Measurements from ENCODE around the gene UBE2K. TPM values are rescaled to one million over a fixed set of nuclear protein-coding genes. Genes with fewer than 3 reads are reported as not detected.
"Not testable (repeated sequence)": the region's sequence is repeated elsewhere in the genome, so short reads cannot be mapped to it uniquely, and the experiment has no call there.

The UBE2K gene
- polyA plus RNA-seq, 3 donors, result 24.2 to 66.8 (median 50.0) TPM

DNA sequence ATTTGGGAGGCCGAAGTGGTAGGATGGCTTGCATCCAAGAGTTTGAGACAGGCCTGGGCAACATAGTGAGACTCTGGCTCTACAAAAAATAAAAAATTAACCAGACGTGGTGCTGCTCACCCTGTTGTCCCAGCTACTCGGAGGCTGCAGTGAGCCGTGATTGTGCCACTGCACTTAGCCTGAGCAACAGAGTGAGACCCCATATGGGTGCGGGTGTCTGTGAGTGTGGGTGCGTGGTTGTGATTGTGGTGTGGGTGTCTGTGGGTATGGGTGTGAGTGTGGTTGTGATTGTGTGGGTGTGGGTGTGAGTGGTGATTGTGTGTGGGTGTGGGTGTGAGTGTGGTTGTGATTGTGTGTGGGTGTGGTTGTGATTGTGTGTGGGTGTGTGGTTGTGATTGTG is 114.6 kb downstream of the UBE2K start:
- H3K79me2 ChIP-seq (ENCODE audit: insufficient read depth, low read length), result no peaks in the 10 kb centered on the region
- no peak overlapping the region for H3K4me2 ChIP-seq (replicated peaks; ENCODE audit: extremely low read depth, low read length, poor library complexity, severe bottlenecking)
- H3K36me3 ChIP-seq (replicated peaks in 1 of 2; ENCODE audit: control insufficient read depth in 1 of 2, insufficient read depth in 2 of 2, low read length in 2 of 2), result no peaks in the 10 kb centered on the region
- DNase-seq, result no peak
- H3K27me3 ChIP-seq (ENCODE audit: control insufficient read depth in 2 of 2, insufficient read depth in 2 of 2, low read length in 2 of 2), result no peaks in the 10 kb centered on the region
- H3K27ac ChIP-seq (ENCODE audit: low read depth in 1 of 2, low read length in 2 of 2), result no peak overlapping the region
- peaks cover 0 to 7% of the 10 kb centered on the region in 2 donors for H3K9me3 ChIP-seq (replicated peaks in 1 of 2; ENCODE audit: control insufficient read depth in 1 of 2, insufficient read depth in 1 of 2, low read length in 2 of 2)
- H3K9ac ChIP-seq (ENCODE audit: insufficient read depth, low read length, poor library complexity, severe bottlenecking), result no peak overlapping the region
- no peaks in the 10 kb centered on the region for H3K4me1 ChIP-seq (ENCODE audit: control insufficient read depth in 1 of 2, insufficient read depth in 2 of 2, low read length in 2 of 2)
- H3K27ac Mint-ChIP-seq, result peak overlapping the region in 1 of 7 donors; percentile 14
- intact Hi-C loops (cut with micrococcal nuclease), result no loop called here
- peaks cover 2% of the 10 kb centered on the region for H3K4me1 Mint-ChIP-seq
- no peaks in the 10 kb centered on the region for H3K36me3 Mint-ChIP-seq
- WGBS (ENCODE audit: insufficient coverage), result 92% methylated on average over 6 of the region's 6 CpGs
- H2AFZ ChIP-seq (ENCODE audit: insufficient read depth, low read depth, low read length, poor library complexity, severe bottlenecking), result no peak overlapping the region
- H3K4me3 ChIP-seq (replicated peaks in 1 of 3; ENCODE audit: low read depth in 2 of 3, low read length in 3 of 3), result no peak overlapping the region
- H4K20me1 ChIP-seq (ENCODE audit: insufficient read depth, low read length), result no peaks in the 10 kb centered on the region
- TF ChIP-seq, protein P1, sequence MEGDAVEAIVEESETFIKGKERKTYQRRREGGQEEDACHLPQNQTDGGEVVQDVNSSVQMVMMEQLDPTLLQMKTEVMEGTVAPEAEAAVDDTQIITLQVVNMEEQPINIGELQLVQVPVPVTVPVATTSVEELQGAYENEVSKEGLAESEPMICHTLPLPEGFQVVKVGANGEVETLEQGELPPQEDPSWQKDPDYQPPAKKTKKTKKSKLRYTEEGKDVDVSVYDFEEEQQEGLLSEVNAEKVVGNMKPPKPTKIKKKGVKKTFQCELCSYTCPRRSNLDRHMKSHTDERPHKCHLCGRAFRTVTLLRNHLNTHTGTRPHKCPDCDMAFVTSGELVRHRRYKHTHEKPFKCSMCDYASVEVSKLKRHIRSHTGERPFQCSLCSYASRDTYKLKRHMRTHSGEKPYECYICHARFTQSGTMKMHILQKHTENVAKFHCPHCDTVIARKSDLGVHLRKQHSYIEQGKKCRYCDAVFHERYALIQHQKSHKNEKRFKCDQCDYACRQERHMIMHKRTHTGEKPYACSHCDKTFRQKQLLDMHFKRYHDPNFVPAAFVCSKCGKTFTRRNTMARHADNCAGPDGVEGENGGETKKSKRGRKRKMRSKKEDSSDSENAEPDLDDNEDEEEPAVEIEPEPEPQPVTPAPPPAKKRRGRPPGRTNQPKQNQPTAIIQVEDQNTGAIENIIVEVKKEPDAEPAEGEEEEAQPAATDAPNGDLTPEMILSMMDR (IDR thresholded peaks at IDR 0.05), result no peak
- peaks cover 4 to 17% (median 9%) of the 10 kb centered on the region in 7 donors for H3K9me3 Mint-ChIP-seq
- no peak overlapping the region for H3K4me3 Mint-ChIP-seq
- peaks cover 0 to 3% (median 0%) of the 10 kb centered on the region in 3 donors for H3K27me3 Mint-ChIP-seq (ENCODE audit: low read depth in 3 of 3)

- H3K4me3 ChIP-seq (replicated peaks in 1 of 3; ENCODE audit: low read depth in 2 of 3, low read length in 3 of 3); H3K36me3 ChIP-seq (replicated peaks in 1 of 2; ENCODE audit: control insufficient read depth in 1 of 2, insufficient read depth in 2 of 2, low read length in 2 of 2); H3K9me3 ChIP-seq (replicated peaks in 1 of 2; ENCODE audit: control insufficient read depth in 1 of 2, insufficient read depth in 1 of 2, low read length in 2 of 2); H3K27ac ChIP-seq (ENCODE audit: low read depth in 1 of 2, low read length in 2 of 2); H3K4me1 ChIP-seq (ENCODE audit: control insufficient read depth in 1 of 2, insufficient read depth in 2 of 2, low read length in 2 of 2); H3K27me3 ChIP-seq (ENCODE audit: control insufficient read depth in 2 of 2, insufficient read depth in 2 of 2, low read length in 2 of 2); H3K4me2 ChIP-seq (replicated peaks; ENCODE audit: extremely low read depth, low read length, poor library complexity, severe bottlenecking); H3K9ac ChIP-seq (ENCODE audit: insufficient read depth, low read length, poor library complexity, severe bottlenecking); intact Hi-C loops (cut with micrococcal nuclease); H3K27ac Mint-ChIP-seq; H3K79me2 ChIP-seq (ENCODE audit: insufficient read depth, low read length); H3K4me3 Mint-ChIP-seq; DNase-seq; H2AFZ ChIP-seq (ENCODE audit: insufficient read depth, low read depth, low read length, poor library complexity, severe bottlenecking); H3K36me3 Mint-ChIP-seq; H3K27me3 Mint-ChIP-seq (ENCODE audit: low read depth in 3 of 3); H3K4me1 Mint-ChIP-seq; H4K20me1 ChIP-seq (ENCODE audit: insufficient read depth, low read length): not testable (repeated sequence)
- 0% methylated on average over 1 of the region's 1 CpG for WGBS (ENCODE audit: insufficient coverage)
- H3K9me3 Mint-ChIP-seq, result peaks cover 4 to 17% (median 9%) of the 10 kb centered on the region in 7 donors
These were observed 115.1 kb downstream of the UBE2K start for GRCh38 chr4:39813033-39813432.

DNA sequence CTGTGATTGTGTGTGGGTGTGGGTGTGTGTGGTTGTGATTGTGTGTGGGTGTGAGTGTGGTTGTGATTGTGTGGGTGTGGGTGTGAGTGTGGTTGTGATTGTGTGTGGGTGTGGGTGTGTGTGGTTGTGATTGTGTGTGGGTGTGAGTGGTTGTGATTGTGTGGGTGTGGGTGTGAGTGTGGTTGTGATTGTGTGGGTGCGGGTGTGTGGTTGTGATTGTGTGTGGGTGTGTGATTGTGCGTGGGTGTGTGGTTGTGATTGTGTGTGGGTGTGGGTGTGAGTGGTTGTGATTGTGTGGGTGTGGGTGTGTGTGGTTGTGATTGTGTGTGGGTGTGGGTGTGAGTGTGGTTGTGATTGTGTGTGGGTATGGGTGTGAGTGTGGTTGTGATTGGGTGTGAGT is 115.8 kb downstream of the UBE2K start:
- not testable (repeated sequence) for H3K4me3 Mint-ChIP-seq

More for the DNA sequence above, 115.8 kb downstream of the UBE2K start:
- H3K27me3 Mint-ChIP-seq (ENCODE audit: low read depth in 3 of 3); H3K9ac ChIP-seq (ENCODE audit: insufficient read depth, low read length, poor library complexity, severe bottlenecking); H3K79me2 ChIP-seq (ENCODE audit: insufficient read depth, low read length); H3K27ac ChIP-seq (ENCODE audit: low read depth in 1 of 2, low read length in 2 of 2); H3K4me2 ChIP-seq (replicated peaks; ENCODE audit: extremely low read depth, low read length, poor library complexity, severe bottlenecking); H3K27me3 ChIP-seq (ENCODE audit: control insufficient read depth in 2 of 2, insufficient read depth in 2 of 2, low read length in 2 of 2); intact Hi-C loops (cut with micrococcal nuclease); H3K4me3 ChIP-seq (replicated peaks in 1 of 3; ENCODE audit: low read depth in 2 of 3, low read length in 3 of 3); H2AFZ ChIP-seq (ENCODE audit: insufficient read depth, low read depth, low read length, poor library complexity, severe bottlenecking); H3K4me1 Mint-ChIP-seq; H3K36me3 ChIP-seq (replicated peaks in 1 of 2; ENCODE audit: control insufficient read depth in 1 of 2, insufficient read depth in 2 of 2, low read length in 2 of 2); H3K36me3 Mint-ChIP-seq; H4K20me1 ChIP-seq (ENCODE audit: insufficient read depth, low read length); H3K4me1 ChIP-seq (ENCODE audit: control insufficient read depth in 1 of 2, insufficient read depth in 2 of 2, low read length in 2 of 2); H3K27ac Mint-ChIP-seq; H3K9me3 ChIP-seq (replicated peaks in 1 of 2; ENCODE audit: control insufficient read depth in 1 of 2, insufficient read depth in 1 of 2, low read length in 2 of 2); DNase-seq: not testable (repeated sequence)
- H3K9me3 Mint-ChIP-seq, result peaks cover 4 to 17% (median 9%) of the 10 kb centered on the region in 7 donors
- WGBS (ENCODE audit: insufficient coverage), result no CpG with 5 or more reads among the region's 2 CpGs
